ENCODE results near the gene ALOX5AP.

GRCh38 chr13:30776661-30777060 is 41.3 kb downstream of the ALOX5AP start:
- TF ChIP-seq CTCF (IDR thresholded peaks at IDR 0.05; ENCODE audit: low read depth, low read length) (no peak), EZH2phosphoT487 (IDR thresholded peaks at IDR 0.05; ENCODE audit: low read depth) (no peak)
